Heart left ventricle (tissue), 16 donors: ENCODE measurements around the gene CABLES1. TPM values are rescaled to one million over a fixed set of nuclear protein-coding genes. Genes with fewer than 3 reads are reported as not detected.
"Not testable (repeated sequence)": the region's sequence is repeated elsewhere in the genome, so short reads cannot be mapped to it uniquely, and the experiment has no call there.

Experiments
- ATAC-seq, 4 donors: fragments of 200-7000 bp; cut with Tn5 transposase; one replicate each; pipeline ENCODE4 v1.9.1; 2020 to 2022; ENCODE audit warnings: moderate library complexity in 4 of 4, mild to moderate bottlenecking in 3 of 4, moderate number of reproducible peaks in 1 of 4
- DNase-seq, 5 donors: peaks; one replicate each; pipeline ENCODE4 v3.0.0-alpha.2; 2020
- H3K27ac ChIP-seq, 12 donors: fragments of 200-600 bp; sonication (generic) in 4 of 12; one replicate each; pipeline versions ENCODE4 v1.5.0 to v1.8.0; 2016 to 2022; ENCODE audit warnings: mild to moderate bottlenecking in 2 of 12
- H3K27me3 ChIP-seq, 9 donors: fragments of 200-600 bp; sonication (generic) in 2 of 9; one replicate each; pipeline versions ENCODE4 v1.5.1 to v1.8.0; 2016 to 2022; ENCODE audit warnings: mild to moderate bottlenecking in 3 of 9
- H3K36me3 ChIP-seq, 9 donors: fragments of 200-600 bp; sonication (generic) in 2 of 9; one replicate each; pipeline versions ENCODE4 v1.5.0 to v1.8.0; 2018 to 2022; ENCODE audit warnings: mild to moderate bottlenecking in 2 of 9
- H3K4me1 ChIP-seq, 12 donors: fragments of 200-600 bp; sonication (generic) in 4 of 12; one replicate each; pipeline versions ENCODE4 v1.5.0 to v1.8.0; 2016 to 2022; ENCODE audit warnings: mild to moderate bottlenecking in 3 of 12
- H3K4me3 ChIP-seq, 12 donors: fragments of 200-600 bp; sonication (generic) in 4 of 12; one replicate each; pipeline versions ENCODE4 v1.5.0 to v1.8.0; 2017 to 2022; ENCODE audit warnings: mild to moderate bottlenecking in 9 of 12, moderate library complexity in 4 of 12
- H3K9me3 ChIP-seq, 12 donors: fragments of 200-600 bp; sonication (generic) in 4 of 12; one replicate each; pipeline versions ENCODE4 v1.5.0 to v1.8.0; 2016 to 2022; ENCODE audit warnings: mild to moderate bottlenecking in 1 of 12
- CTCF ChIP-seq, 12 donors: fragments of 200-600 bp; sonication (generic) in 4 of 12; IDR thresholded peaks; one replicate each; pipeline versions ENCODE4 v1.5.0 to v1.8.0; 2018 to 2022; ENCODE audit warnings: antibody characterized with exemption in 12 of 12, mild to moderate bottlenecking in 5 of 12
- POLR2A ChIP-seq, 2 donors: fragments of 450-650 bp; IDR thresholded peaks; one replicate each; pipeline ENCODE4 v1.6.1; 2017; ENCODE audit warnings: antibody characterized with exemption in 2 of 2, mild to moderate bottlenecking in 2 of 2, moderate library complexity in 2 of 2
- WGBS, 4 donors: extraction: QIAGEN DNeasy Blood & Tissue Kit in 2 of 4; methylation state at CpG; one replicate each; pipeline versions ENCODE4 v1.1.5 to v1.1.7; 2013 to 2018; 5-methylcytosine and 5-hydroxymethylcytosine counted together
- intact Hi-C, 10 donors: fragments of 100-400 bp; cut with DNase I; formaldehyde crosslinking; loops; one replicate each; pipeline versions ENCODE4 v1.11.1 to v1.14.2; 2022
- polyA plus RNA-seq, 2 donors: library from polyadenylated mRNA; stranded (reverse); fragments of 200-250 nt; gene quantifications; one replicate each; pipeline ENCODE4 v1.2.3, GENCODE V29; 2013
- total RNA-seq, 9 donors: library from RNA; depleted of rRNA in 2 of 9; stranded (reverse); fragments of >200 nt in 2 of 9; fragmentation: NEBNext Ultra II Directional in 3 of 9; extraction: Animal tissue kit (Norgen Biotek cat#: 25700) in 3 of 9; gene quantifications; one replicate each; pipeline versions ENCODE4 v1.1.0 to v1.2.4, GENCODE V29; 2016 to 2023
- donor health status: ischemic (EF 13 %, LVEDD 7.1; RV severe dilation, severe dysfunction).
- donor health status: healthy with polysubstance abuse.
- donor health status: DM: no; HTN: yes; CAD: no.
- donor health status: DM: no; HTN: no; CAD: no.
- donor health status: ischemic (EF 25% LVEDD 6.9; RV normal size, moderate dysfunction).
- donor health status: ischemic (EF 25% LVEDD 5.7; RV mildly dilated, moderate dysfunction).
- donor health status: healthy.
- donor health status: DM: yes; HTN: yes; CAD: no.
- donor health status: ischemic (EF 35%, LVEDD 5.7; RV mildly dilated, moderate dysfunction).
- donor health status: nonischemic (EF 11% LVEDD 7.7; RV severe dilation, severe dysfunction).
- donor health status: DM: yes; HTN: yes; CAD: no.
- donor health status: PGD.
- donor health status: ischemic (EF 29% LVEDD 5.4; RV normal size, mild dysfunction).
- donor health status: nonischemic (EF 23%, LVEDD 6.1; RV moderate dilation, normal function).

Gene CABLES1
- total and polyA plus RNA-seq, 11 donors, result 0.28 to 7.2 (median 2.1) TPM

DNA sequence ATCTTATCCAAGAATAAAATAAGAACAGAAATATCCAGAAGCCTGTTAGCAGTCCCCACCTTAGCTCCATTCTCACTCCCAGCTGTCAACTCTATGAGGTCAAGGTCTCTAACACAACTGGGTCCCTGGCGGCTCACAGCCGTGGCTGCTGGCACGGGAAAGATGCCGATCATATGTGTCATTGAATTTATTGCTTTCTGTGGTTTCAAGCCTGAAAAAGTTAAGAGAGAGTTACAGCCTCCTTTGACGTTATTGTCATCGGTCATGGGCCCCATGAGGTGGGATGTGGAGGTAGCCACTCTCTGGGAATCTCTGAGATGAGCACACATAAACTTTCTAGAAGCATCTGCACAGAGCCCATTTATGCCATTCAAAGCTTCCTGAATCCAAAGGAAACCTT is 28.7 kb upstream of the CABLES1 start:
- WGBS, 4 donors, result 49 to 62% (median 53%) methylated on average over 6 of the region's 6 CpGs
- intact Hi-C loops, result no loop called here
- DNase-seq (no peak), ATAC-seq (no peak)
- Histone ChIP-seq H3K4me3 (no peak overlapping the region), H3K27me3 (no peaks in the 10 kb centered on the region), H3K27ac (no peak overlapping the region), H3K9me3 (peaks cover 0 to 10% (median 0%) of the 10 kb centered on the region in 12 donors), H3K4me1 (peaks cover 0 to 12% (median 0%) of the 10 kb centered on the region in 12 donors), H3K36me3 (no peaks in the 10 kb centered on the region)
- TF ChIP-seq CTCF (IDR thresholded peaks at IDR 0.05) (no peak), POLR2A (IDR thresholded peaks at IDR 0.05) (no peak)

DNA sequence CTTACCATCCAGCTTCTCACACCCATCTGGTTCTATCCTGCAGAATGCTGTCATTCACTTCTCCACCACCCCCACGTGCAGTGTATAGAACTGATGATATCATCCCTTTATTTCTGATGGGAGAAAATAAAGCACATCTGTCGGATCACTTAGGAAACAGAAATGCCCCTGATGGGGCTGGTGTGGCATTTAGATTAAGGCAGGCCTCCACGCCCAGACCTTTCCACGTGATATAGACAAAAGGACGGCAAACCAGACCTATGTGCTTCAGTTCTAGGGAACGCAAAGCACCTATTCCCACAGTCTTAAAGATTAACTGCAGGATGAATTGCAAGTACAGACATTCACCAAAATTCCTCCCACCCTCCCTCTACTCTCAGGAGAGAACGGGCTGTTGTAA is 27.6 kb upstream of the CABLES1 start:
- Histone ChIP-seq H3K4me3 (no peak overlapping the region), H3K36me3 (no peaks in the 10 kb centered on the region), H3K9me3 (peaks cover 0 to 15% (median 0%) of the 10 kb centered on the region in 12 donors), H3K27me3 (no peaks in the 10 kb centered on the region), H3K27ac (no peak overlapping the region), H3K4me1 (peaks cover 0 to 12% (median 0%) of the 10 kb centered on the region in 12 donors)
- 49 to 65% (median 64%) methylated on average over 7 of the region's 7 CpGs for WGBS, 4 donors
- DNase-seq, result no peak
- intact Hi-C loops, result no loop called here
- TF ChIP-seq POLR2A (IDR thresholded peaks at IDR 0.05) (no peak), CTCF (IDR thresholded peaks at IDR 0.05) (no peak)
- ATAC-seq, result no peak

GRCh38 chr18:23108496-23108895 is 26.8 kb upstream of the CABLES1 start:
- no peak overlapping the region for H3K4me3 ChIP-seq
- H3K27me3 ChIP-seq, result no peaks in the 10 kb centered on the region
- H3K36me3 ChIP-seq, result no peaks in the 10 kb centered on the region
- ATAC-seq, result no peak
- TF ChIP-seq POLR2A (IDR thresholded peaks at IDR 0.05) (no peak), CTCF (IDR thresholded peaks at IDR 0.05) (no peak)
- H3K4me1 ChIP-seq, result peaks cover 0 to 12% (median 0%) of the 10 kb centered on the region in 12 donors
- 88 to 92% (median 91%) methylated on average over 5 of the region's 5 CpGs for WGBS, 4 donors
- intact Hi-C loops, result no loop called here
- no peak overlapping the region for H3K27ac ChIP-seq
- no peak for DNase-seq
- peaks cover 0 to 15% (median 0%) of the 10 kb centered on the region in 12 donors for H3K9me3 ChIP-seq

- 94 to 98% (median 95%) methylated on average over 9 of the region's 9 CpGs for WGBS, 4 donors
- H3K4me3 ChIP-seq, H3K27ac ChIP-seq, intact Hi-C loops, H3K27me3 ChIP-seq, ATAC-seq, H3K36me3 ChIP-seq, DNase-seq: not testable (repeated sequence)
- H3K9me3 ChIP-seq, result peaks cover 0 to 15% (median 0%) of the 10 kb centered on the region in 12 donors
- peaks cover 0 to 16% (median 0%) of the 10 kb centered on the region in 12 donors for H3K4me1 ChIP-seq
Measured at GRCh38 chr18:23109163-23109562, 26.1 kb upstream of the CABLES1 start.

DNA sequence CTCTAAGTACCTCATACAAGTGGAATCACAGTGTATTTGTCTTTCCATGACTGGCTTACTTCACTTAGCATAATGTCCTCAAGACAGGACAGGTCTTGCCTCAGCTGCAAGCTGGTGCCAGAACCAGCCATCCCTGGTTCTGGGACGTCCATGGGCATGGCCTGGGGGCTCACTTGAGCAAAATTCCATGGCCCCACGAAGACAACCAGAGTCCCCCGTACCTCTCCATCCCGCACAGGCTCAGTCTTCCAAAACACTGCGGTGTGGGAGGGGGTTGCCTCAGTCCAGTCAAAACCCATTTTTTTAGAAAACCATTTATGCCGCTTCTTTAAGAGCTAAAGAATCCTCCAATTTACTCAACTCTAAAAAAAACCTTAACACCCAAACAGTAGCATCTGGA is 21.7 kb upstream of the CABLES1 start:
- H3K4me3 ChIP-seq, result no peak overlapping the region
- no peak for TF ChIP-seq POLR2A (IDR thresholded peaks at IDR 0.05)
- no peak for TF ChIP-seq CTCF (IDR thresholded peaks at IDR 0.05)
- ATAC-seq, result no peak
- no peaks in the 10 kb centered on the region for H3K36me3 ChIP-seq
- H3K27ac ChIP-seq, result no peak overlapping the region
- peaks cover 0 to 3% (median 0%) of the 10 kb centered on the region in 9 donors for H3K27me3 ChIP-seq
- WGBS, 4 donors, result 86 to 89% (median 89%) methylated on average over 6 of the region's 6 CpGs
- peaks cover 0 to 15% (median 0%) of the 10 kb centered on the region in 12 donors for H3K9me3 ChIP-seq
- DNase-seq, result no peak
- peaks cover 0 to 13% (median 4%) of the 10 kb centered on the region in 12 donors for H3K4me1 ChIP-seq
- intact Hi-C loops, result no loop called here
